NCI-H526 treated with DMSO at 0.1 percent for 48 hours (cell line): ENCODE data around the gene EIF2B1.

ENCODE experiments used
- DNase-seq: peaks from one replicate; lab custom pipeline; 2025; lab: John Stamatoyannopoulos, UW

Gene EIF2B1

DNA sequence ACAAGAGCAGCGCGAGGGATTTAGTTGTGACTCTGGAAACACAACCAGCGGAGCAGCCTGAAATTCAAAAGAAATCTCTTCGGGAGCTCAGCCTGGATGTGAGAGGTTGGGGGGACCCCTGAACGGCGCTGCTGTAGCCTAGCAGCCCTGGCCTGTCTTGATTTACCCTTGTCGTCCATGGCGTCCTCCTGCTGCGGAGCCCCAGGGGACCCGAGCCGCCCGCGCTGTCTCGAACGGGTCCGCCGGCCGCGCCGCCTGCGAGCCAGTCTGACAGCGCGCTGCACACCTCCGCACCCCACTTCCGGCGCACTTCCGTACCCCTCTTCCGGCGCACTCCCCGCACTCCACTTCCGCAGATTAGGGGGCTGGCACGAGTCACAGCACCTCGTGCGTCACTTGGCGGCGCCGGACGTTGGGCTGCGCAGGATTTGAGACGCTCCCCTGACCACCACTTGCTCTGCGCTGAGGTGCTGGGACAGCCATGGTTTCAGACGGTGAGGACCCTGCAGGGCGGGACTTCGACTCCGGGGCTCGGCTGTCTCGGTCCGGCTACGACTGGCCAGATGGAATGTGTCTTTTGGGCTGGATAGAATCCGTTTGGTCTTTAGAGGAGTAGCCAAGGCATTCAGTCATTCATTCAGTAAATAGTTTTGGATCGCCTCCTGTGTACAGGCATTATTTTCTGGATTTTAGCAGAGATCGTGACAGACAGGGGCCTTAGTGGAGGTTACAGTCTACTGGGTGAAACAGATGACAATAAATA, at the start of gene EIF2B1, which contains the start of gene GTF2H3:
TSS of gene EIF2B1 (minus strand) at position 308 of the 763 bp plus-strand sequence. CDS start at position 179, 129 bp downstream.
TSS of gene GTF2H3 (plus strand) at position 451 of the 763 bp plus-strand sequence. CDS start at position 482, 31 bp downstream.
- peak; percentile 93 for DNase-seq

DNA sequence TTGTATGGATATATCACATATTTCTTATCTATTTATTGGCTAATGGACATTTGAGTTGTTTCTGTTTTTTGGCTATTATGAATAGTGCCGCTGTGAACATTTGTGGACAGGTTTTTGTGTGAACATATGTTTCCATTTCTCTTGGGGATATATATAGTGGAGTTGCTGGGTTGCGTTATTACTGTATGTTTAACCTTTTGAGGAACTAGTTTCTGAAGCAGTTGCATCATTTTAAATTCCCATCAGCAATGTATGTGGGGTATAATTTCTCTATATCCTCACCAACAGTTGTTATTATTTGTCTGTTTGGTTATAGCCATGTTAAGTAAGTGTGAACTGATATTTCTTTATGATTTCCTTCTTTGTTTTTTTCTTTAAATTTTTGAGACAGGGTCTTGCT, 48.1 kb upstream of the EIF2B1 start:
- no peak for DNase-seq

DNA sequence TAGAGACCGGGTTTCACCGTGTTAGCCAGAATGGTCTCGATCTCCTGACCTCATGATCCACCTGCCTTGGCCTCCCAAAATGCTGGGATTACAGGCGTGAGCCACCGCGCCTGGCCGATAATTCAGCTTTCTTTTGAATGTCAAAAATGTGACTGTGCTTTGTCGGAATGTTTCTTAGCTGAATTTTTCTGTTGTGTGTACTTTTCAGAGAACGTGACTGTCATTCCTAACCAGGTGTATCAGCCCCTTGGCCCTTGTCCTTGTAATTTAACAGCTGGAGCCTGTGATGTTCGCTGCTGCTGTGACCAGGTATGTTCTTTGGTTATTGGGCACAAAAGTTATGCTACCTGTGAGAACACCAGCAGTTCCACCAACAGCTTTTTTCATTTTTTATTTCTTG, 45.5 kb upstream of the EIF2B1 start:
- DNase-seq: no peak

DNA sequence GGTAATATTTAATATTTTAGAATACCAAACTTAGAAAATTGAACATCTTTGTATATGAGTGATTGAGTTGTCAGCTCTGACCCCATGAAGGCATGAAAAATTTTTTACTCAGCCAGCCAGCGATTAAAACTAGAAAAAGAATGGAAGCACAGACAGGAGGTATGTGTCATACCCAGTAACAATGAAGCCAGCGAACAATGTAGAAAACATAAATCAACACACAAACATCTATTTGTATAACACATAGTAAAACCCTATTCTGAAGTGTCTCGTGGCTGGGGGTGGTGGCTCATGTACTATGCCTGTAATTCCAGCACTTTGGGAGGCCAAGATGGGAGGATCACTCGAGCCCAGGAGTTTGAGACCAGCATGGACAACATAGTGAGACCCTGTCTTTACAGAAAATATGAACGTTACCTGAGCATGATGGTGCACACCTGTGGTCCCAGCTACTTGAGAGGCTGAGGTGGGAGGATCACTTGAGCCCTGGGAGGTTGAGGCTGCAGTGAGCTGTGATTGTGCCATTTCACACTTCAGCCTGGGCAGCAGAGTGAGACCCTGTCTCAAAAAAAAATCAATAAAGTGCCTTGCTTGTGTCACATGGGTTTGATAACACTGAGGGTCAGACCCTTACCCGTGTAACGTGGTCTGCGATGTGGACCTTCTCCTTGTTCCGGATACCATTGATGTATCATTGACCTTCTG, 43.3 kb upstream of the EIF2B1 start:
- no peak for DNase-seq

DNA sequence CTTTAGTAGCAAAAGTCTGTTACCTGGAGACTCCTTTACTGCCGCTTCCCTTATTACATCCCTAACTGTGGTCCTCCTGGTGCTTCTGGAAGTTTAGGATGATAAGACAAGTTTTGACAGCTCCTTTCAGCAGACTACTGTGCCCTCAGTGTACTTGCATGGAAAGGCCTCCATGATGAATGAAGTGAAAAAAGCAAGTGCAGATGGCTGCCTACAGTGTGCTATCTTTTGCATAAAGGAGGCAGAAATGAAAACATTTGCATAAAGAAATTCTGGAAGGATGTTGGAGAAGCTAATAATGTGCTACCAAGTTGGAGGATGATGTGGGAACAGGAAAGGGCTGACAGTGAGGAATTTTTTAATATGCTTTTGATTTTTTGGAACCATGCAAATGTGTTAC, 42.0 kb upstream of the EIF2B1 start:
- DNase-seq: no peak

DNA sequence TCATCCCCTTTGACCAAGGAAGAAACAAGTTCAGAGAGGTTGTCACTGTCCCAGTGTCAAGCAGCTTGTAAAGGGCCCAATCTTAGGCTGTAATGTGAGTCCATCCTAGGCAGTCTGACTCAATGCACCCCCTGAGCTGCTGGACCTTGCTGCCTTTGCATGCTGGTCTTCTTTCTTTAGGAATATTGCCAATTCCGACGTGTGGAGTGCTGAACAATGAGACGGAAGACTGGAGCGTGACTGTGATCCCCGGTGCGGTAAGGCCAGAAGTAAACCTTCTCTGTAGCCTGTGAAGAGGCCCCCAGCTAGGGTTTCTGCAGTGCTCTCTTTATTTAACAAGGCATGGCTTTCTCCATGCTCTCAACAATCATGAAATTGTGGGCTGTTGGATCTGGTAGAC, 38.4 kb upstream of the EIF2B1 start:
- no peak for DNase-seq

DNA sequence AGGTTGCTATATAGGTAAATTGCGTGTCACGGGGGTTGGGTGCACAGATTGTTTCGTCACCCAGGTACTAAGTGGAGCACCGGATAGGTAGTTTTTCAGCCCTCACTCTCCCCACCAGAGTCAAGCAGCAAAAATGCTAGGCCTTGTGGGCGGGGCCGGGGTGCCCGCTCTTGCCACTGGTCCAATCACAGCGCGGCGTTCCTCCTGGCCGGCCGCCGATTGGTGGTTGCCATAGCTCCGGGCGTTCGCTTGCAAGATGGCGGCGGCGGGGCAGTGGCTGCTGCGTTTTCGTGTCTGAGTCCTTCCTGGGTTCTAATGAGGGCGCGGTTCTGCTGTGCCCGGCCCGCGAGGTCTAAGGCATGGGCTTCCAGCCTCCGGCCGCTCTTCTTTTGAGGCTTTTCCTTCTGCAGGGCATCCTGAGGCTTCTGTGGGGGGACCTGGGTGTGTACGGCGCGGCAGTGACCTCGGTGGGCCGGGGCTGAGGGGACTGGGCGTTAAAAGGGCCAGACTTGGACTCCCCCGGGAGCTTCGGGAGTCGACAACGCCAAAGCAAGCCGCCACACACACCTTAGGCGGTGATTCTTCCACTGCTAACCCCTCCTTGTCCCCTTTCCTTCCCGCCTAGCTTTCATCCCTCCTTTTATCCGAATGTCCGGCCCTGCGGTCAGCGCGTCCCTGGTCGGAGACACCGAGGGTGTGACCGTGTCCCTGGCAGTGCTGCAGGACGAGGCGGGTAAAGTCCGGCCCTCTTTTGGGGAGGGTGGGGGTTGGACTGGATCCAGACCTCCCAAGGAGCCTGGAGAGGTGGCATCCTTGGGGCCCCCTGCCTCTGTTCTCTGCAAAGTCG, 37.6 kb upstream of the EIF2B1 start, which contains the start of gene TCTN2:
TSS of gene TCTN2 (plus strand) at position 232 of the 847 bp plus-strand sequence. CDS start at position 360, 128 bp downstream.
- DNase-seq: peak; percentile 82

DNA sequence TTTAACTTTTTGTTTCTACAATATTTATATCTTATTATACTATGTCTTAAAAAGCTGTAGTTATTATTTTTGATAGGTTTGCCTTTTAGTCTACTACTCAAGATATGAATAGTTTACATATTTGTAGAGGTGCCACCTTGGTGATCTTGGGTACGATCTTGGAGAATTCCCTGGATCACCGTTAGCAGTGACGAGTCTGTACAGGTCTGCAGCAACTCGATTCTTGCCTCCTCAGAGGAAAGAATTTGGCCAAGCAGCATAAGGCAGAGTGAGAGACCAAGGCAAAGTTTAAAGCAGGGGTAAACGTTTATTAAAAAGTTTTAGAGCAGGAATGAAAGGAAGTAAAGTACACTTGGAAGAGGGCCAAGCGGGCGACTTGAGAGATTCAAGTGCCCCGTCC, 34.3 kb upstream of the EIF2B1 start:
- DNase-seq: no peak

DNA sequence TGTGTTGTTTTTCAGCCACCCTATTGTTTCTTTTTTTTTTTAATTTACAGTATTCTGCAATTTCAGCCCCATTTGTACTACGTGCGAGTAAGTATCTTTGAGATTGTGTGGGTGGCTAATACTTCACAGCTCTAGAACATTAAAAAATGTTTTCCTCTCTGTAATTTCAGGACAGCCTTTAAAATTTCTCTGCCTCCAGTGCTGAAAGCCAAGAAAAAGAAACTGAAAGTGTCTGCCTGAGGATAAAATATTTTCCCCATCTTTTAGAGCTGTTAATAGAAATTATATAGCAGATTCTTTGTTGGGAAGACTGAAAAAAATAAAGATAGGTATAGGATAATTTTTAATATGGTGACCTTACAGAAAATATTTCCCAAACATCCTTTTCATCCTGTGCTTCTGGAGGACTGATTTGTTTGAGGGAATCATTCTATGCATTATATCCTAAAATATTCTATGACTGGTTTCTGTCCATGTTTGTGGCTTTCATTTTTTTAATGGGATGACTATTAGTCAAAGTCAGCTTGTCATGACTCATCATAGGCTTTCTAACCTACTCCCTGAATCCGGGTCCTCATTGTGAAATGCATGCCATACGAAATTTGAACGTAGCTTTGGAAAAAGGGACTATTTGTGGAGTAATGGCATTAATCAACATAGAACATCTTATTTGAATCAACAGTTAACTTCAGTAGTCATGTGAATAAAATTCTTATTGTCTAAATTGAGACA, 26.7 kb upstream of the EIF2B1 start:
- DNase-seq: no peak

DNA sequence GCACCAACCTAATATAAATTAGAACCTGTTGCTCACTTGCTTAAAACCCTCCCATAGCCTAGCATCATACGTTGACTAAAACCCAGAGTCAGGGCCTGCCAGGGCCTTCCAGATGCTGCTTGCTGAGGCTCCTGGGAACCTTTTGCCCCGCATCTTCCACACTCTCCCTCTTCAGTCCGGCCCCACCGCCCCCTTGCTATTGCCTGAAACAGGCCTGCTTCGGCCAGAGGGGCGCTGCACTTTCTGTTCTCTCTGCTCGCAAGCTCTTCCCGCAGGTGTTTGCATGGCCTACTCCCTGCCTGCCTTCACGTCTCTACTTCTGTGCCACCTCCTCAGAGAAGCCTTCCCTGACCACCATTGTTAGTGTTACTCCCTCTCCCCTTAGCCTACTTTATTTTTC, 23.7 kb upstream of the EIF2B1 start:
- DNase-seq: no peak

DNA sequence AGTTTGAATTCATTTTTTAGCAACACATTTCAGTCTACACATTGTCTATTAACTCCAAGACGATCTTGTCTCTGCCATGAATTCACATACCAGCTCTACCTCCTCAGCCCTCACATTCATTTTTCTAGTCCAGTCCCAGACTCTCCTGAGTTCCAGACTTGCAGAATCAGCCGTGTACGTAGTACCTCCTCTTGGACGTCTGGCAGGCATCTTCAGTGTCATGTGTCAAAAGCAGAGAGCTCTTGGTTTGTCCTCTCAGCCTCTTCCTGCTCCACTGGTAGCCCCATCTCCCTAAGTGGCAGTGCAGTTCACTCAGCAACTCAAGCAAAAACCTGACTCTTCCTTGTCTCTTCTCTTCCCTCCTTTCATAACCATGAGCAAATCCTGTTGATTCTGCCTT, 22.9 kb upstream of the EIF2B1 start:
- DNase-seq: no peak

DNA sequence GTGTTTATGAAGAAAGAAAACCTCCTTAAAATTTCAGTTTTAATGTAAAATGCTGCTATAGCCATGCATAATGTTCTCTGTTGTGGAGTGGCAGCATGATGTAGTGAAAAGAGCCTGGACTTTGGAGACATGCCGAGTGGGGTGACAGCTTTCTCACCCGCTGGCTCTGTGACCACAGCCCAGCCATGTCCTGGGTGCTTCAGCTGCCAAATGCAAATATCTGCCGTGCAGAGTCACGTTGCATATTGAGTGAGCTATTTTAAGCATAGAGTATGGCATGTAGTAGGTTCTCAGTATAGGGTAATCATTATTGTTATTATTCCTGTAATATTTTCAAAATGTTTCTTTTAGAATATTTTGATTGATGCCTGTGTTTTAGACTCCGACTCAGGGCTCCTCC, 21.9 kb upstream of the EIF2B1 start:
- peak; percentile 53 for DNase-seq

DNA sequence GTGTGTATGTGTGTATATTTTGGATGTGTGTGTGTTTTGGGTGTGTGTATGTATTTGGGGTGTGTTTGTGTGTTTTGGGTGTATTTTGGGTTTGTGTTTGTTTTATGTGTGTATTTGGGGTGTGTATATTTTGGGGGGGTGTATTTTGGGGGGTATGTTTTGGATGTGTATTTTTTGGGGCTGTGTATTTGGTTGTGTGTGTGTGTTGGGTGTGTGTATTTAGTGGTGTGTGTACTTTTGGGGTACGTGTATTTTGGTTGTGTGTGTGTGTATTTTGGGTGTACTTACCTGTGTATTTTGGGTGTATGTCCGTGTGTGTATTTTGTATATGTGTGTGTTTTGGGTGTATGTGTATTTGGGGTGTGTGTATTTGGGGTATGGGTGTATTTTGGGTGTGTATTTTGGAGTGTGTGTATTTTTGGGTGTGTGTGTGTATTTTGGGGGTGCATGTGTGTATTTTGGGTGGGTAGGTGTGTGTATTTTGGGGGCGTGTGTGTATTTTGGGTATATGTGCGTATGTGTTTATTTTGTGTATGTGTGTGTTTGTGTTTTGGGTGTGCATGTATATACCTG, 20.7 kb upstream of the EIF2B1 start:
- DNase-seq: no peak

DNA sequence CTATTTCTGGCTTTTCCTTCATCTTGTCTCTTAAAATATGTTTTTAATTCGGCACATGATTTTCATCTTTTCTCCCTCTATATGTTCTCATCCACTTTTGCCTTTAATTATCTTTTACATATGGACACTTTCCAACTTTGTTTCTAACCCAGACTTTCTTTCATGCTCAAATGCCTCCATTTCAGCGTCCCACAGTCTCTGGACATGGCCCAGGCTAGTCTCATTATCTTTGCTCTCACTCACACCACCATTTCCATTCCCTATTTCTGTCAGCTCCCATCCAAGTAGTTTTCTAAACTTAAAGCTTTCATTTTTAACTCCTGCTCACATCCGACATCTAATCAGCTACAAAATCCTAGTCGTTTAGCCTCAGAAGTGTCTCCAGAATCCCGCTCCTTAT, 14.9 kb upstream of the EIF2B1 start:
- DNase-seq: no peak

DNA sequence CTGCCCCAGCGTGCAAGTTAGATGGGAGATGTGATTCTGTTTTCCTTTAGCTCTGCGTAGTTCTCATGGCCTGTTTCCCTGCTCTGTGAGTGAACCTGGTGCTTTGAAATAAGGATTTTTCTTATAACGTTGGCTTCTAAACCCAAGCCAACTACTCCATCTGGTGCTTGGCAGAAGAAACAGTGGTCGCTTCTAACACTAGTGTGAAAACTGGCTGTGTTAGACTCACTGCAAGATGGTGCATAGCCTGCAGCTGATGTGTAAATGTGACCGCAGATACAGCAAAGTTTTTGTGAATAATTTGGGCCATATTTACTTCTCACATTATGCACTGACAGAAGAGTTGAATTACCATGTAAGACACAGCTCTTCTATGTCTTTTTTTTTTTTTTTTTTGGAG, 12.4 kb upstream of the EIF2B1 start:
- no peak for DNase-seq

DNA sequence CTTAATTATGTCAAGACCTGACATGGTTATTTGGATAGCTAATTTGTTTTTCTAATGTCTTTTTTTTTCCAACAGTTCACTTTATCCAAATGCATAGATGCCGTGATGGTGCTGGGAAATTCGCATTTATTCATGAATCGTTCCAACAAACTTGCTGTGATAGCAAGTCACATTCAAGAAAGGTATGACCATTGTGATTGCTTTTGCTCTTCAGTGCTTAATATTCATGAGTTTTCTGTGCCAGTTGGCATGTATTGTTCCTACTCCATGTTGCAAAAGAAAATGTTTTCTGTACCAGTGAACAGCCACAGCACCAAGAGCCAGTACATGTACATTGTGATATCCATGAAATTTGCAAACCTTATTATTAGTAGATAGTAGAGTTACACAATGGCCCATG, 11.9 kb upstream of the EIF2B1 start:
- no peak for DNase-seq

DNA sequence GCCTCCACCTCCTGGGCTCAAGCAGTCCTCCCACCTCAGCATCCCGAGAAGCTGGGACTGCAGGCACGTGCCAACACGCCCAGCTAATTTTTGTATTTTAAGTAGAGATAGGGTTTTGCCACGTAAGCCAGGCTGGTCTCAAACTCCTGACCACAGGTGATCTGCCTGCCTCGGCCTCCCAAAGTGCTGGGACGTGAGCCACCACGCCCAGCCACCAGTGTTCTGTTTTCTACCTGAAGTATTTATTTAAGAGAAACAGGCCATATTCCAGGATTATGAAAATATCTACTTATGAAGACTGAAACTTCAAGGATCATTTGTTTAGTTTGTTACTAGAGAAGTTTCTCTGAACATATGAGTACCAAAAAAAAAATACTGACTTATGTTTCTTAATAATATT, 10.4 kb upstream of the EIF2B1 start:
- no peak for DNase-seq

DNA sequence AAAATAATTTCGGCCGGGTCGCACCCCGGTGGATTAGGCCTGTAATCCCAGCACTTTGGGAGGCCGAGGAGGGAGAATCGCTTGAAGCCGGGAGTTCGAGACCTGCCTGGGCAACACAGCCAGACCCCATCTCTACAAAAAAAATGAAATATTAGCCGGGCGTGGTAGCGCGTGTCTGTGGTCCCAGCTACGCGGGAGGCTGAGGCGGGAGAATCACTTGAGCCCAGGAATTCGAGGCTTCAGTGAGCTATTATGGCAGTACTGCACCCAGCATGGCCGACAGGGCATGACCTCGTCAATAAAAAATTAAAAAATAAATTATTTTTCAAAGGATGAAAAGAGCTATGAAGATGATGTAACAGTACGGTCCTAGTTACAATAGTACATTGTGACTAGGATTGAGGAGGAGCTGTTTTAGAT, 666 bp upstream of the EIF2B1 start:
- DNase-seq: no peak

DNA sequence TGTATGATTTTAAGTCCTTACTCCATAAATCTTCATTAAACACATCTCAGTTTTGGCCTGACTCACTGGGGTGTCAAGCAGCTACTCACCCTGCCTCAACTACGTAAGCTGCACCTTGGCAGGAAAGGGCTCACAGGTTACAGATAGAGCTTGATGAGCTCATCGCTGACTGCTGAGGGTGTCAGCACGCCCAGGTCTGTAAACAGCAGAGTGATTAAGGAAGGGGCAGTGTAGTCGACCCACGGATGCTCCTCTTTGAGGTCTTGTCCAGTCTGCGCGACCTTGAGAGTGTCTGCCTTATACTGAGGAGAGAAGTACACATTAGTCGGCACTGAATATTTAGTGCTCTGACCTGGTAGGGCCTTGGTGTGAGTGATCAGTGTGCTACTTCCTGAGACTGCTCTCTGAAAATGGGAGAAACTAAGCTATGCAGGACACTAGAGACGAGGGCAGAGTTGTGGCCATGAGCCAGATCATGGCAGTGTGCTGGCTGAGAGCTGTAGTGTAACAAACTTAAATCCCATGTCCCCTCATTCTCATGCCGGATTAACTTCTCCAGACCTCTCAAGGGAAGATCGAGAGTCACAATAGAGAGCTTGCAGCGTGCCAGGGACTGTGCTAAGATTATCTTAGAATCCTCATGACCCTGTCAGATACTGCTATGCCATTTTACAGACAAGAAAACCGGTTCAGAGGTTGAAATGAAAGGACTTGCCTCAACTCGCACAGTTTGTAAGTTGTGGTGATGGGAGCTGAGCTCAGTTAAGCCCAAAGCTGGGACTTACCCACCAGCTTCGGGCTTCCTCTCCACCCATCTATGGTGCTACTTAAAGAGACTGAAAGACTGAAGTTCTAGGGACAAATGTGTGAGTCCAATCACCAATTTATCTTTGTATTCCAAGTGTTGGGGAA, 11.6 kb downstream of the EIF2B1 start:
- DNase-seq: no peak

DNA sequence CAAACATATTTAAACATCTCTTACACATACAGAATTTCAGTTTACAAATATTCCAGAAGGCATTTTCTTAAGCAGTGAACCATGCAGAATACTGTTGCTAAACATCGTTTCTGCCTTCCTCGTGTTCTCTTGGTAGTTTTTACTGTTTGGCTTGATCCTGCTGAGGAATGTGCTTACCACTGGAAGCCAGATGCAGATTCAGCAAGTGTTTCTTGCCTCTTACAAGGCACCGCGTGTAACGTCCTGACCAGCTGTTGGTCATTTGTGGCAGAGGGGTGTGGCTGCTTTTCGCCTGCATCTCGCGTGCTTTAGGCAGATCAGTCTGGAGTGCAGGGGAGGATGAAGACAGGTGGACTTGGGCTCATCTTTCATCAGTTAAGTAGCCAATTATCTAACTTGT, 12.4 kb downstream of the EIF2B1 start:
- DNase-seq: no peak
